IPS DF 6.9 (cell line): ENCODE results near the gene PCDHGA12.
"Not testable (repeated sequence)": the region's sequence is repeated elsewhere in the genome, so short reads cannot be mapped to it uniquely, and the experiment has no call there.

Experiments
- DNase-seq: peaks from one replicate; pipeline ENCODE4 v3.0.0-alpha.2; 2013; ENCODE audit warnings: low read depth, low spot score
- H3K27ac ChIP-seq: one replicate; pipeline ENCODE4 v1.5.1; 2013; ENCODE audit warnings: low read length, control low read depth
- H3K27me3 ChIP-seq: 2 replicates; pipeline ENCODE4 v1.6.1; 2013; ENCODE audit warnings: mild to moderate bottlenecking, low read length; ENCODE audit not compliant: control insufficient read depth, insufficient read depth
- H3K36me3 ChIP-seq: 2 replicates; pipeline ENCODE4 v1.6.1; 2013; ENCODE audit warnings: low read length; ENCODE audit not compliant: control insufficient read depth, insufficient read depth
- H3K4me1 ChIP-seq: 2 replicates; pipeline ENCODE4 v1.6.1; 2013; ENCODE audit warnings: low read length; ENCODE audit not compliant: control insufficient read depth, insufficient read depth
- H3K4me3 ChIP-seq: 2 replicates; pipeline ENCODE4 v1.5.1; 2013; ENCODE audit warnings: mild to moderate bottlenecking, low read length
- H3K9me3 ChIP-seq: 2 replicates; pipeline ENCODE4 v1.6.1; 2013; ENCODE audit warnings: low read length, inconsistent platforms; ENCODE audit not compliant: control insufficient read depth, insufficient read depth
- WGBS: extraction: QIAGEN DNeasy Blood & Tissue Kit; methylation state at CpG from one replicate; pipeline ENCODE4 v1.1.7; 2013; ENCODE audit warnings: mixed read lengths, missing lambda C conversion rate; ENCODE audit not compliant: insufficient read length, insufficient coverage; 5-methylcytosine and 5-hydroxymethylcytosine counted together

The PCDHGA12 gene

DNA sequence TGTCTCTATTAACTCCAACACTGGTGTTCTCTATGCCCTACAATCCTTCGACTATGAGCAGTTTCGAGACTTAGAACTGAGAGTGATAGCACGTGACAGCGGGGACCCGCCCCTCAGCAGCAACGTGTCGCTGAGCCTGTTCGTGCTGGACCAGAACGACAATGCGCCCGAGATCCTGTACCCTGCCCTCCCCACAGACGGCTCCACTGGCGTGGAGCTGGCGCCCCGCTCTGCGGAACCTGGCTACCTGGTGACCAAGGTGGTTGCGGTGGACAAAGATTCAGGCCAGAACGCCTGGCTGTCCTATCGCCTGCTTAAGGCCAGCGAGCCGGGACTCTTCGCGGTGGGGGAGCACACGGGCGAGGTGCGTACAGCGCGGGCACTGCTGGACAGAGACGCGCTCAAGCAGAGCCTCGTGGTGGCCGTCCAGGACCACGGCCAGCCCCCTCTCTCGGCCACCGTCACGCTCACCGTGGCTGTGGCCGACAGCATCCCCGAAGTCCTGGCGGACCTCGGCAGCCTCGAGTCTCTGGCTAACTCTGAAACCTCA, 7.5 kb upstream of the PCDHGA12 start:
- H3K4me1 ChIP-seq: no peaks in the 10 kb centered on the region
- H3K27me3 ChIP-seq: no peaks in the 10 kb centered on the region
- no peaks in the 10 kb centered on the region for H3K36me3 ChIP-seq
- no CpG with 5 or more reads among the region's 42 CpGs for WGBS
- no peaks in the 10 kb centered on the region for H3K9me3 ChIP-seq
- DNase-seq: no peak
- H3K4me3 ChIP-seq: no peak overlapping the region
- H3K27ac ChIP-seq: no peak overlapping the region

DNA sequence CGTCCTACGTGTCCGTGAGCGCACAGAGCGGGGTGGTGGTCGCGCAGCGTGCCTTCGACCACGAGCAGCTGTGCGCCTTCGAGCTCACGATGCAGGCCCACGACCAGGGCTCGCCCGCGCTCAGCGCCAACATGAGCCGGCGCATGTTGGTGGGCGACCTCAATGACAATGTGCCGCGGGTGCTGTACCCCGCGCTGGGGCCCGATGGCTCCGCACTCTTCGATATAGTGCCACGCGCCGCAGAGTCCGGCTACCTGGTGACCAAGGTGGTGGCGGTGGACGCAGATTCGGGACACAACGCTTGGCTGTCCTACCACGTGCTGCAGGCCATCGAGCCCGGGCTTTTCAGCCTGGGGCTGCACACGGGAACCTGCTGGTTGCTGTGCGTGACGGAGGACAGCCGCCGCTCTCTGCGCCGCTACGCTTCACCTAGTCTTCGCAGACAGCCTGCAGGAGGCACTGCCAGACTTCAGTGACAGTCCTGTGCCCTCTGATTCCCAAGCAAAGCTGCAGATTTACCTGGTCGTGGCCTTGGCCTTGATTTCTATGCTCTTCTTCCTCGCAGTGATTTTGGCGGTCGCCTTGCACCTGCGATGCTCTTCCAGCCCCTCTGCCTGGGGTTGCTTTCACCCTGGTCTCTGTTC, 2.4 kb upstream of the PCDHGA12 start:
- WGBS: no CpG with 5 or more reads among the region's 53 CpGs
- H3K36me3 ChIP-seq: 0 out of 2 replicates have a peak, but pooled peaks cover 3% of the 10 kb centered on the region
- no peak overlapping the region for H3K4me3 ChIP-seq
- no peak for DNase-seq
- H3K27ac ChIP-seq: no peak overlapping the region
- H3K4me1 ChIP-seq: no peaks in the 10 kb centered on the region
- H3K9me3 ChIP-seq: no peaks in the 10 kb centered on the region
- no peaks in the 10 kb centered on the region for H3K27me3 ChIP-seq

DNA sequence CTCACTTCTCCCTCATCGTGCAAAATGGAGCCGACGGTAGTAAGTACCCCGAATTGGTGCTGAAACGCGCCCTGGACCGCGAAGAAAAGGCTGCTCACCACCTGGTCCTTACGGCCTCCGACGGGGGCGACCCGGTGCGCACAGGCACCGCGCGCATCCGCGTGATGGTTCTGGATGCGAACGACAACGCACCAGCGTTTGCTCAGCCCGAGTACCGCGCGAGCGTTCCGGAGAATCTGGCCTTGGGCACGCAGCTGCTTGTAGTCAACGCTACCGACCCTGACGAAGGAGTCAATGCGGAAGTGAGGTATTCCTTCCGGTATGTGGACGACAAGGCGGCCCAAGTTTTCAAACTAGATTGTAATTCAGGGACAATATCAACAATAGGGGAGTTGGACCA, 979 bp downstream of the PCDHGA12 start:
- Histone ChIP-seq H3K36me3 (0 out of 2 replicates have a peak, but pooled peaks cover 3% of the 10 kb centered on the region), H3K27ac (no peak overlapping the region), H3K27me3 (no peaks in the 10 kb centered on the region), H3K4me1 (no peaks in the 10 kb centered on the region), H3K4me3 (no peak overlapping the region), H3K9me3 (no peaks in the 10 kb centered on the region)
- no peak for DNase-seq
- no CpG with 5 or more reads among the region's 37 CpGs for WGBS

DNA sequence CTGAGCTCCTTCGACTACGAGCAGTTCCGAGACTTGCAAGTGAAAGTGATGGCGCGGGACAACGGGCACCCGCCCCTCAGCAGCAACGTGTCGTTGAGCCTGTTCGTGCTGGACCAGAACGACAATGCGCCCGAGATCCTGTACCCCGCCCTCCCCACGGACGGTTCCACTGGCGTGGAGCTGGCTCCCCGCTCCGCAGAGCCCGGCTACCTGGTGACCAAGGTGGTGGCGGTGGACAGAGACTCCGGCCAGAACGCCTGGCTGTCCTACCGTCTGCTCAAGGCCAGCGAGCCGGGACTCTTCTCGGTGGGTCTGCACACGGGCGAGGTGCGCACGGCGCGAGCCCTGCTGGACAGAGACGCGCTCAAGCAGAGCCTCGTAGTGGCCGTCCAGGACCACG, 2.0 kb downstream of the PCDHGA12 start:
- not testable (repeated sequence) for H3K27ac ChIP-seq, DNase-seq, H3K9me3 ChIP-seq, H3K4me1 ChIP-seq, H3K36me3 ChIP-seq, H3K27me3 ChIP-seq, H3K4me3 ChIP-seq
- WGBS: no CpG with 5 or more reads among the region's 38 CpGs

DNA sequence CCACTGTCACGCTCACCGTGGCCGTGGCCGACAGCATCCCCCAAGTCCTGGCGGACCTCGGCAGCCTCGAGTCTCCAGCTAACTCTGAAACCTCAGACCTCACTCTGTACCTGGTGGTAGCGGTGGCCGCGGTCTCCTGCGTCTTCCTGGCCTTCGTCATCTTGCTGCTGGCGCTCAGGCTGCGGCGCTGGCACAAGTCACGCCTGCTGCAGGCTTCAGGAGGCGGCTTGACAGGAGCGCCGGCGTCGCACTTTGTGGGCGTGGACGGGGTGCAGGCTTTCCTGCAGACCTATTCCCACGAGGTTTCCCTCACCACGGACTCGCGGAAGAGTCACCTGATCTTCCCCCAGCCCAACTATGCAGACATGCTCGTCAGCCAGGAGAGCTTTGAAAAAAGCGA, 2.4 kb downstream of the PCDHGA12 start:
- whole genome bisulfite sequencing: no CpG with 5 or more reads among the region's 29 CpGs
- H3K9me3 ChIP-seq, H3K4me3 ChIP-seq: not testable (repeated sequence)

DNA sequence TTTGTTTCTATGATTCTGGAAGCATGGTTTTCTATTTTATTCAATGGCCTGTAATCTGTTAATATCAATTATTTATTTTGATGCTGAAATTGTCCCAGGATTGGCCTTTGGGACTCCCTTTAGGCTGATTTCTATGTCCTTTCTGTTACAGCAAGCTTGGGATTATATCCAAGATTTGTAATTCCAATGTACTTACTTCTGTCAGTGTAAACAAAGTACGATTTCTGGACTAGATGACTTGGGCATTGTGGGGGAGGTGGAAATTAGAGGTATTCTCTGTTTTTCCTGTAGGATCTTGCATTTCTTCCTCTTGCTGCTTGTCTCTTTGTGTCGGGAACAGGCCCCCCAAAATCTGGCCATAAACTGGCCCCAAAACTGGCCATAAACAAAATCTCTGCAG, 3.7 kb downstream of the PCDHGA12 start:
- Histone ChIP-seq H3K4me1 (no peaks in the 10 kb centered on the region), H3K4me3 (no peak overlapping the region), H3K9me3 (no peaks in the 10 kb centered on the region), H3K27ac (no peak overlapping the region), H3K27me3 (no peaks in the 10 kb centered on the region), H3K36me3 (0 out of 2 replicates have a peak, but pooled peaks cover 3% of the 10 kb centered on the region)
- DNase-seq: no peak
- WGBS: no CpG with 5 or more reads among the region's 2 CpGs

More for the DNA sequence above, 2.4 kb downstream of the PCDHGA12 start:
- not testable (repeated sequence) for H3K4me1 ChIP-seq, H3K36me3 ChIP-seq, DNase-seq, H3K27ac ChIP-seq, H3K27me3 ChIP-seq

DNA sequence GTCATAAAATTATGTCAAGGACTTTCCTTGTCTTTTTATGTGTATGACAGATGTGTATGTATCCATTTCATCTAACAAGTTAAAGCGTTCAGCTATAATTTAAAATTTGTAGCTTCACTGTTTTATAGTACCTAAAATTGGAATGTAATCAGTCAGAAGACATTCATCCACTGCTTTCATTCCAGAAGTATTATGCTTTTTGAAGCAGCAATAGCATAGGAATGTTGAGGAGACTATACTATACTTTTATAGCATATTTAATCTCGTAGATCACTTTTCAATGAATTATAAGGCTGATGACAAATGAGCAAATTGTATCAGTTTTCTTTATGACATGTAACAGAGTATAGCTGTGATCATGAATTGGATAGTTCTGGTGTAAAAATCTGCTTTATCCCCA, 6.9 kb downstream of the PCDHGA12 start:
- no peak overlapping the region for H3K4me3 ChIP-seq
- H3K4me1 ChIP-seq: peaks cover 1% of the 10 kb centered on the region; the same call in 1 of the 2 replicates
- no CpG with 5 or more reads among the region's 2 CpGs for whole genome bisulfite sequencing

DNA sequence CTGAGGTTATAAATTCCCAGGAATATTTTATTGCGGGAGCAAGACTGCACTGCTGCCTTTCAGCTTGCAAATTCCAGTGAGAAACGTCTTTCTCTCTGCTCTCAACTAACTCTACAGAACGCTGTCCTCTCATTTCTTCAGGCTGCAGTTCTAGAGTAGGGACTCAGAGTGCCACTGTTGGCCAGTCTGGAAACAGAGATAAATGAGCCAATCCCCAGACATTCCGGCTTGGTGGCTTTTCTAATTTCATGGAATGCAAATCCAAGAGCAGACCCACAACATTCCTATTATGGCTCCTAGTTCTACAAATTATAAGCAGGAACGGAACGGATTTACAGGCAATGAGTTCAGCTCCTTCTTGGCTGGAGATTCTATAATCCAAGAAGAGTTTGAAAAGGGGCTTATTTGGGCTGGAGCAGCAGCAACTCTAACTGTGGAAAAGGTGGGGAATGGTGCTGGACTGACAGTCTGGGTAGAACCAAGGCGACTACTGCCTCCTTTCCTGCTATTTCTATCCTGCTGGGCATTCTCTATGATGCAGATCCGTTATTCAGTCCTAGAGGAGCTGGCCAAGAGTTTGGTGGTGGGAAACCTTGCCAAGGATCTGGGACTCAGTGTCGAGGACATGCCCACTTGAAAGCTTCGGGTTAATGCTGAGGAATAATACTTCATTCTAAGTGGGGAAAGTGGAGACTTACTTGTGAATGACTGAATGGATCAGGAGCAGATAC, 9.3 kb downstream of the PCDHGA12 start:
- Histone ChIP-seq H3K27ac (no peak overlapping the region), H3K9me3 (no peaks in the 10 kb centered on the region), H3K4me3 (no peak overlapping the region), H3K4me1 (peaks cover 1% of the 10 kb centered on the region; the same call in 1 of the 2 replicates), H3K36me3 (no peaks in the 10 kb centered on the region; the same call in 1 of the 2 replicates), H3K27me3 (no peaks in the 10 kb centered on the region)
- no CpG with 5 or more reads among the region's 10 CpGs for WGBS
- no peak for DNase-seq

More for the DNA sequence above, 6.9 kb downstream of the PCDHGA12 start:
- no peak for DNase-seq
- Histone ChIP-seq H3K27ac (no peak overlapping the region), H3K27me3 (no peaks in the 10 kb centered on the region), H3K36me3 (no peaks in the 10 kb centered on the region; the same call in 1 of the 2 replicates), H3K9me3 (no peaks in the 10 kb centered on the region)

DNA sequence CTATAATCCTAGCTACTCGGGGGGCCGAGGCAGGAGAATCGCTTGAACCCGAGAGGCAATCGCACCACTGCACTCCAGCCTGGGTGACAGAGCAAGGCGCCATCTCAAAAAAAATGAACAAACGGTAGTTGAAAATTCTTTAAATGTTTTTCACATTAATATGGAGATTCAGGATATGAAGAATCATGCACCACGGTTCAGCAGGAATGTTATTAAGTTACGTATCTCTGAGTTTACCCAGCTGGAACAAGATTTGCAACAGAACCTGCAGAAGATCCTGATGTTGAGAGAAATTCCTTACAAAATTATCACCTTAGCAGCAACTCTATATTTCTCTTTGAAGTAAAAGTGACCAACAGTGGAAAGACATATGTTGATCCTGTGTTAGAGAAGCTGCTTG, 10.0 kb downstream of the PCDHGA12 start:
- H3K27me3 ChIP-seq: no peaks in the 10 kb centered on the region
- H3K4me3 ChIP-seq: no peak overlapping the region
- no peaks in the 10 kb centered on the region for H3K9me3 ChIP-seq
- no peaks in the 10 kb centered on the region; the same call in 1 of the 2 replicates for H3K36me3 ChIP-seq
- DNase-seq: no peak
- no CpG with 5 or more reads among the region's 9 CpGs for WGBS
- peaks cover 1% of the 10 kb centered on the region; the same call in 1 of the 2 replicates for H3K4me1 ChIP-seq
- H3K27ac ChIP-seq: no peak overlapping the region

DNA sequence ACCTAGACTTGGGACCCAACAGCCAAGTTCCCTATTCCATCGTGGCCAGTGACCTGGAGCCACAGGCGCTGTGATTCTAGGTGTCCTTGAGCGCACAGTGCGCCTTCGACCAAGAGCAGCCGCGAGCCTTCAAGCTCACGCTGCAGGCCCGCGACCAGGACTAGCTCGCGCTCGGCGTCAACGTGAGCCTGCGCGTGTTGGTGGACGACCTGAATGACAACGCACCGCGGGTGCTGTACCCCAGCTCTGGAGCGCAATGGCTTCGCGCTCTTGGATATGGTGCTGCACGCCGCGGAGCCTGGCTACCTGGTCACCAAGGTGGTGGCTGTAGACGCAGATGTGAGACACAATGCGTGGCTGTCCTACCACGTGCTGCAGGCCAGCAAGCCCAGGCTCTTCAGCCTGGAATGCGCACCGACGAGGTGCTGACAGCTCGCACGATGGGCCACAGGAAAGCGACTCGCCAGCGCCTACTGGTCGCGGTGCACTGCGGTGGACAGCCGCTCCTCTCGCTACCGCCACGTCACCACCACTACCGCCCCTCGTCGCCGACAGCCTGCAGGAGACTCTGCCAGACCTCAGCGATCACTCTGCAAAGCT, 11.4 kb downstream of the PCDHGA12 start:
- Histone ChIP-seq H3K4me1 (peaks cover 1% of the 10 kb centered on the region; the same call in 1 of the 2 replicates), H3K9me3 (no peaks in the 10 kb centered on the region), H3K36me3 (no peaks in the 10 kb centered on the region; the same call in 1 of the 2 replicates), H3K4me3 (no peak overlapping the region), H3K27ac (no peak overlapping the region), H3K27me3 (no peaks in the 10 kb centered on the region)
- no CpG with 5 or more reads among the region's 50 CpGs for WGBS
- DNase-seq: no peak
